NCI-H2227 treated with DMSO at 0.1 percent for 48 hours (cell line): ENCODE measurements around the gene ZBTB16.

Experiments
- DNase-seq: peaks from one replicate; lab custom pipeline; 2025; lab: John Stamatoyannopoulos, UW

The ZBTB16 gene

GRCh38 chr11:114167771-114168448 is 108.4 kb downstream of the ZBTB16 start:
- peak; percentile 25 for DNase-seq

- DNase-seq = no peak
Measured at GRCh38 chr11:114168691-114169090, 109.2 kb downstream of the ZBTB16 start.

DNA sequence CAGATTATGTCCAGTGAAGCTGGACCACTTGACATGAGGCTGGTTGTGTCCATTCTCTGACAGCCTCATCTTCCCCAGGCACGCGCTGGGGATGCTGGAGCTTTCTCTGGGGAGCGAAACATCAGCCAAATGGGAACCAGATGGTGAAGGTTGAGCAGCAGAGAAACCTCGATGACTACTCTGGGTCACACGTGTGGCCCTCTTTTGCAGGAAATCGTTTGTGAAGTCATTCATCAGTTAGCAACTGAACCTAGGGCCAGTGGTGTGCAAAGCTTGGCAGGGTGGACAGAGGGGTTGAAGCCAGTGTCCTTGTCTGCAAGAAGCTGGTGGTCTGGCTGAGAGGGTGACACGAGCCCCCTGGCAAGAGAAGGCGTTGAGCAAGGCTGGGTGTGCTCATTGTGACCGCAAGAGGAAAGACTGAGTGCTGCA is 109.8 kb downstream of the ZBTB16 start:
- no peak for DNase-seq

- no peak for DNase-seq
Measured at GRCh38 chr11:114169821-114170220, 110.3 kb downstream of the ZBTB16 start.

DNA sequence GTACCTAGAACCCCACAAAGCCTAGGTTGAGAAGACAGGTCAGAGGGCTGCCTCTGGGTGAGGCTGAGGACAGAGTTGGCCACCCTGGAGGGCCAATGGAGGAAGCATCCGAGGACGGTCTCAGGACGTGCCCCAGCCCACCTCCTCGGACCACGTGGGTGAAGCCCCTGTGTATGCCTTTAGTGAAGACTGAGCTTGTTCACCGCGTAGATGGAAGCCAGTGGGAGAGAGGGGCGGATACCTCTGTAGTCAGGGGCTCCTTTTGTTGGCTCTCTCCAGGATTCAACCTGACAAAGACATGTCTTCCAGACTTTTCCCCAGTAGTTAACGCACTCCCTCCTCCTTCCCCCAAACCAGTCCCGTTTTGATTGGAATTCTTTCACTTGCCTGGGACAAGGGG is 110.7 kb downstream of the ZBTB16 start:
- no peak for DNase-seq

DNA sequence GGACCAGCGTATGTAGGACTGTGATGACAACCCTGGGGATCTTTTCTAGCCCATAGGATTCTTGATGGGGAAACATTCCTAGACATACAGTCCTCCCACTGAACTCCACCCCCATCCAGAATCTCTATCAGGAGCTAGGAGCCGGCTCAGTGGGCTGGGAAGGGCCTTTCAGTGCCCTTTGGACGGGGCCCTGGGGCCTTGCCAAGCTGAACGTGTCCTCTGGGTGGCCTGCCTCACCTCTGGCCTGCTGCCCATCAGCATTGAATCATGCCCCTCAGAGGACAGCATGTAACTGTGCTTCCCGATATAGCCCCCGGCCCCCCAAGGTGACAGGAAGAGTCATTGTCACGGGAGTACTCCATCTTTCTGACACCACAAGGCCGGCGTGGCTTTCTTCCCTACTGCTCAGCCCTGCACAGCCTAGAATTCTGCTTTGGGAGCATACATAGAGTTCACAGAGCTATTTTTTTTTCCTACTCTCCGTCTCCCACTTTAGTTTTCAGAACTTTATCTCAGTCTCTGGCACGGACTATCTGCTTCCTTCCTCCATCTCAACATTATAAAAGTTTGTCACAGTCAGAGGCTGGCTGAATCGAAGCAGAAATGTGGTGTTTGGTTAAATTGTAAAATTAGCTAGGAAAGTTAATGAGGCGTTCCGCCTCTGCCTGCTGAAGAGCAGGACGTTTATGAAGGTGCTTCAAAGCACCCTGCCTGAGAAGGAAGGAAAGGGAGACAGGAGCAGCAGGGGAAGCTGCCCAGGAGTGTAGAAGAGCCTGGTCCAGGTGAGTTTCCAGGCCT is 111.9 kb downstream of the ZBTB16 start:
- no peak for DNase-seq

GRCh38 chr11:114172055-114172861 is 112.7 kb downstream of the ZBTB16 start:
- DNase-seq = no peak

DNA sequence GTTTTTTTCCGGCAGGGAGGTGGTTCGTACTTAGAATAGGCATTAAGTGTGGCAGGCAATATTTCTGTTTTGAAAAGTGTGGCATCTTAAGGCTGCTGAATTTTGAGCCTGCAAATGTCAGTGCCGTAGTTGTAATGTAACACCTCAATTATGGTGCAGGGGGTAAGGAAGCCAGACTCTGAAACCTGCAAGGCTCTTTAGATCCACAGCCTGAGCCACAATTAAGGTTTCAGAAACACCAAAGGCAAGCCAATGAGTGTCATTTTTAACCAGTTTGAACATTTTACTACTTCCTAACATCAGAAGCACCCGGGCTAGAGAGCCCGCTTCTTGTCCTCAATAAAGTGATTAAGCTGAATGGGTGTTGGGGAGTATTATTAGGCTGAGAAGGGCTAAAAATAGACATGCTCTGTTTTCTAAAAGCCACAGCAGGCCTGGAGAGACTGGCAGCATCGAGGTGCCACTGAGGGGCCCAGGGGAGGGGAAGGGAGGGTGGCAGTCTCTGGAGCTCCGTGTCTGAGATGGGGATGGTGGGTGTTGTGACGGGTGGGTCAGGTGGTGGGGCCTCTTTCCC is 113.4 kb downstream of the ZBTB16 start:
- DNase-seq = no peak

- no peak for DNase-seq
Measured at GRCh38 chr11:114173843-114174242, 114.3 kb downstream of the ZBTB16 start.

- no peak for DNase-seq
Measured at GRCh38 chr11:114174712-114175495, 115.4 kb downstream of the ZBTB16 start.

DNA sequence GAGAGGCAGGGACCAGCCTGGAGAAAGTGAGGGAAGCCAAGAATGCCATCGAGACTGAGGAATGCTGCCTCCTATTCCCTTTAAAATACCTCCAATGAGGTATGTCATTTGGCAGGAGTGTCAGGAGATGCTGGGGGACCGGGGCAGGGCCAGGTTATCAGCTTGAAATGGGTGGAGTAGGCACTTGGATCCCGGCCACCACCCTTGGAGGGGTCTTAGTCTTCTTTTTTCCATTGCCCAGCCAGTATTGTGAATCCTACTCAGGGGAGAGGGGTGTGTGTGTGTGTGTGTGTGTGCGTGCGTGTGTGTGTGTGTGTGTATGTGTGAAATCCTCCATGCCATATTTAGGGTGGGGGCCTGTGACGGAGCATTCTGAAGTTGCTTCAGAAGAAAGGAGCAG is 116.2 kb downstream of the ZBTB16 start:
- DNase-seq = no peak

DNA sequence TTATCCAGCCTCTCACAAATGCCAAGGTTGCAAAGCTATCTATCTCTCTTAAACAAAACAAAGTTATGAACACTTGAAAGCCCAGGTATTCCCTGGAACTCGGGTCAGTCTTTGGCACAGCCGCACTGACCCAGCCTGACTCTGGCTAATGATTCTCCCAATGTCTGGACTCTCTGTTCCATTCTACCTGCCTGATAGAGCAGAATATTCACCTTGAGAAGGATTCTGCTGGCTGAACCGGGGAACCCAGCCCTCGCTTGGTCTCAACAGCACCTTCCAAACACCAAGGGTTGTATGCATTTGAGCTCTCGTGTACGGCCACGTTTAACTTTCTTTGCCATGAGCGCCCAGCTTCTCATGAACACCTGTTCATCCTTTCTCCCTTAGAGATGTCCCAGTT is 116.8 kb downstream of the ZBTB16 start:
- no peak for DNase-seq

GRCh38 chr11:114178656-114179055 is 119.1 kb downstream of the ZBTB16 start:
- DNase-seq = no peak

- no peak for DNase-seq
Measured at GRCh38 chr11:114179234-114179941, 119.9 kb downstream of the ZBTB16 start.

DNA sequence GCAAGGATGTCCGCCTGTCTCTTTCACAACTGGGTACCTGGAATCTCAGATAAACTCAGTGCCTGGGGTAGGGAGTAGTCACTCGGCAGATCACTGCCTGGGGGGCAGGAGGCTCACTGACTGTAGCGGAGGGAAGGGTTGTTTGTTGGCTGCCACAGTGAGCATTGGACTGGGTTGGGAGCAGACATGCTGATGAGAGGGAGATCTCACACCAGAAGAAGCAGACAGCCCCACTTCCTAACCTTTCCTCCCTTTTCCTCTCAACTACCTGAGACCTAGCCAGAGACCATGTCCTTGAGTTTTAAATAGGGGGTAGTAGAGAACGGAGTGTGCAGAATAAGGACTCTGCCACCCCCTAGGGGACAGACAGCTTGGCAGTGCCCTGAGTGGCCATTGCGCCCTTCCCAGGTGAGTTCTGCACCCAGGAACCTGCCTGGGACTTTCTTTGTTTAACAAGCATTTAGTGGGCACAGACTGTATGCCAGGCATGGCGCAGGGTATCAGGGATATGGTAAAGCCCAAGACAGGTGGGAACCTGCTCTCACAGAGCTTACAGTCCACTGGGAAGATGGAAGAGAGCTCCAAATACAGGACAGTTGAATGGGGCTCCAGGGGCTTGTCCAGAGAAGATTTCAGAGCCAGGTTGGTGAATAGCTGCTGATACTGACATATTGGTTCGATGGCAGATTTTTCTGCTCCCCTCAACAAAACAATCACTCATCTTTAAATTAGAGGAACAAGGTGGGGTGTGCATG is 121.0 kb downstream of the ZBTB16 start:
- DNase-seq = no peak

- DNase-seq = no peak
Measured at GRCh38 chr11:114181195-114181594, 121.7 kb downstream of the ZBTB16 start.

DNA sequence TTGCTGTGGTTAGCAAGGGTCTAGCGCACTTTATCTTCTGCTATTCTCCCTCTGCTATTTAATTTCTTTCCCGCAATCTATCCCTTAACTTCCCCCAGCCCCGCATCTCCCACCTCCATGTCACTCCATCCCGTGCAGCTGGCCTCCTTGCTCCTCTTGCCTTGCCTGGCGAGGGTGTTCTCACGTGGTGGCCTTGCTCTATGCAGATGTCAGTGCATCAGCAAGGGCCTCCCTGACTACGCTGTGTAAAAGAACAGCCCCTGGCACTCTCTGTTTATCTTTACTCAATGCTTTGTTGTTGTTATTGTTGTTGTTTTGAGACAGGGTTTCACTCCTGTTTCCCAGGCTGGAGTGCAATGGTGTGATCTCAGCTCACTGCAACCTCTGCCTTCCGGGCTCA is 122.2 kb downstream of the ZBTB16 start:
- no peak for DNase-seq

GRCh38 chr11:114182471-114183043 is 123.0 kb downstream of the ZBTB16 start:
- DNase-seq = no peak

DNA sequence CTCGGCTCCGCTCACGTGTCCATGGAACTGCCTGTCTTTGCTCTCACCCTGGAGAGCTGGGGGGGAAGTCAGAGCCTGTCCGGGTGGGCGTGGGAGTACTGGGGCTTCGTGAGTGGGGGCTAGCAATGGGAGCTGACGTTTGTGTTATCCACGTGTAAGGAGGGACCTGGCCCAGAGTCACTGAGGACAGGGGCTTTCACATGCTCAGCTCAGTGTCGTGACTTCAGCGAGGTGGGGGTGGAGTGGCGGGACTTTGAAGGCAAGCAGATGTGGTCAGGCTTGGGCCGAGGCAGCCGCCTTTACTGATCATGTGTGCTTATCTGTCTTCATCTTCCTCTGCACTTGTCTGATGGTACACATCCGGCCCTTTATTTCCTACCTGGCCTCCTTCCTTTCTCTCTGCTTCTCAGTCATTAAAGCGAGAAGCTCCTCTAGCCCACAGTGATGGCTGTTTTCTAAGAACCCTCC is 123.6 kb downstream of the ZBTB16 start:
- no peak for DNase-seq

DNA sequence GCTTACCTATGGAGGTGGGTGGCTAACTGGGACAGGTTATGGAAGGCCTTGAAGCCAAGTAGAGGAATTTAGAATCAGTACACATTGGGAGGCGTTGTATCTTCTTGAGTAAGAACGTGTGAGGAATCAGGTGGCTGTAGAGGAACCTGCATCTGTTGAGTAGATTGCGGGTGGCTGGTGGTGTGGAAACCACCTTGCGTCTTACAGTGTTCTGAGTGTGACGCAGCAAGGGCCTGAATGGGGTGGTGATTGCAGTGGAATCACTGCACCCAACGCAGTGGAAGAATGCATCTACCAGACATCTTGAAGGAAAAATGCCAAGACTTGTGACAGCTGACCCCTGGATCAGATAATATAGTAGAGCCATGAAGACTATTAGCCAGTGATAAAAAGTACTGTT is 125.9 kb downstream of the ZBTB16 start:
- no peak for DNase-seq
